Stomach (tissue), 9 donors: ENCODE results near the gene KIF3B. TPM values are rescaled to one million over a fixed set of nuclear protein-coding genes. Genes with fewer than 3 reads are reported as not detected.

Experiments
- DNase-seq, 2 donors: peaks; one replicate each; pipeline versions ENCODE4 v3.0.0 to v3.0.0-alpha.2; 2013 to 2019
- H3K27ac ChIP-seq, 5 donors: fragments of 200-600 bp in 4 of 5; sonication (generic) in 4 of 5; one replicate each; pipeline ENCODE4 v1.5.1; 2013 to 2019; ENCODE audit warnings: mild to moderate bottlenecking in 1 of 5, moderate library complexity in 1 of 5
- H3K27me3 ChIP-seq, 3 donors: fragments of 200-600 bp; sonication (generic); one replicate each; pipeline ENCODE4 v1.5.1; 2017 to 2019; ENCODE audit warnings: mixed run types in 1 of 3
- H3K36me3 ChIP-seq, 4 donors: fragments of 200-600 bp; sonication (generic); 1 replicate in 3 of 4; 2 replicates in 1 of 4; pipeline ENCODE4 v1.5.1; 2016 to 2019
- H3K4me1 ChIP-seq, 4 donors: fragments of 200-600 bp; sonication (generic); one replicate each; pipeline ENCODE4 v1.5.1; 2016 to 2019
- H3K4me3 ChIP-seq, 4 donors: fragments of 200-600 bp; sonication (generic) in 3 of 4; one replicate each; pipeline ENCODE4 v1.5.1; 2016 to 2019; ENCODE audit warnings: mild to moderate bottlenecking in 1 of 4
- H3K9me3 ChIP-seq, 4 donors: fragments of 200-600 bp; sonication (generic); one replicate each; pipeline ENCODE4 v1.5.1; 2016 to 2019
- CTCF ChIP-seq, 7 experiments: fragments of 450-650 bp in 4 of 7; fragments of 200-600 bp in 3 of 7; sonication (generic) in 3 of 7; IDR thresholded peaks; one replicate each; pipeline ENCODE4 v1.5.1; 2016 to 2019; ENCODE audit warnings: antibody characterized with exemption in 7 of 7, control low read depth in 2 of 7, mild to moderate bottlenecking in 1 of 7
- EP300 ChIP-seq: sonication (generic); formaldehyde crosslinking; IDR thresholded peaks from one replicate; pipeline ENCODE4 v1.6.1; 2017; ENCODE audit warnings: antibody characterized with exemption
- POLR2A ChIP-seq, 4 donors: fragments of 450-650 bp; IDR thresholded peaks; one replicate each; pipeline ENCODE4 v1.6.1; 2016; ENCODE audit warnings: antibody characterized with exemption in 4 of 4, control low read depth in 2 of 4, mild to moderate bottlenecking in 1 of 4, moderate library complexity in 1 of 4
- POLR2AphosphoS5 ChIP-seq, 3 donors: sonication (generic); formaldehyde crosslinking; IDR thresholded peaks; one replicate each; pipeline ENCODE4 v1.6.1; 2016; ENCODE audit warnings: antibody characterized with exemption in 3 of 3
- WGBS, 5 donors: extraction: QIAGEN DNeasy Blood & Tissue Kit in 3 of 5; methylation state at CpG; one replicate each; pipeline versions ENCODE4 v1.1.5 to v1.1.7; 2013 to 2018; 5-methylcytosine and 5-hydroxymethylcytosine counted together
- intact Hi-C: fragments of 100-400 bp; cut with DNase I; formaldehyde crosslinking; loops from one replicate; pipeline ENCODE4 v1.15.1; 2023; ENCODE audit warnings: low total_unique reads
- polyA plus RNA-seq, 3 donors: library from polyadenylated mRNA; stranded (reverse); fragments of 200-250 nt; gene quantifications; one replicate each; pipeline ENCODE4 v1.2.3, GENCODE V29; 2013
- total RNA-seq, 5 donors: library from RNA; depleted of rRNA; stranded (reverse); fragments of >200 nt; gene quantifications; one replicate each; pipeline versions ENCODE4 v1.1.0 to v1.2.3, GENCODE V29; 2014 to 2016
- donor health status: healthy with polysubstance abuse.
- donor health status: Bipolar disorder and iron deficiency.
- donor health status: healthy.

Gene KIF3B
- total and polyA plus RNA-seq, 8 donors = 5.3 to 29.1 (median 21.0) TPM

GRCh38 chr20:32296819-32297420 lies 19.5 kb downstream of the KIF3B start:
- Histone ChIP-seq H3K27ac (peak overlapping the region in 1 of 5 donors; percentile 41), H3K4me1 (peaks cover 11 to 32% (median 20%) of the 10 kb centered on the region in 4 donors), H3K36me3 (no peaks in the 10 kb centered on the region), H3K4me3 (no peak overlapping the region), H3K27me3 (no peaks in the 10 kb centered on the region), H3K9me3 (no peaks in the 10 kb centered on the region)
- DNase-seq = no peak
- WGBS, 5 donors = 37 to 56% (median 43%) methylated on average over 6 of the region's 6 CpGs
- intact Hi-C loops = no loop called here
- TF ChIP-seq POLR2AphosphoS5 (IDR thresholded peaks at IDR 0.05) = no peak
- TF ChIP-seq EP300 = no peak
- no peak for TF ChIP-seq POLR2A (IDR thresholded peaks at IDR 0.05)
- TF ChIP-seq CTCF (IDR thresholded peaks at IDR 0.05) = no peak

- intact Hi-C loops = no loop called here
- WGBS, 5 donors = 78 to 85% (median 81%) methylated on average over 4 of the region's 4 CpGs
- Histone ChIP-seq H3K36me3 (no peaks in the 10 kb centered on the region), H3K4me3 (no peak overlapping the region), H3K27me3 (no peaks in the 10 kb centered on the region), H3K4me1 (peaks cover 11 to 37% (median 22%) of the 10 kb centered on the region in 4 donors), H3K9me3 (no peaks in the 10 kb centered on the region), H3K27ac (no peak overlapping the region)
- TF ChIP-seq POLR2A (IDR thresholded peaks at IDR 0.05) = no peak
- no peak for TF ChIP-seq POLR2AphosphoS5 (IDR thresholded peaks at IDR 0.05)
- no peak for TF ChIP-seq CTCF (IDR thresholded peaks at IDR 0.05)
- no peak for TF ChIP-seq EP300
- DNase-seq = no peak
These were observed 20.0 kb downstream of the KIF3B start for GRCh38 chr20:32297439-32297838.

- peaks cover 11 to 39% (median 25%) of the 10 kb centered on the region in 4 donors for H3K4me1 ChIP-seq
- no peak overlapping the region for H3K27ac ChIP-seq
- H3K4me3 ChIP-seq = no peak overlapping the region
- no peaks in the 10 kb centered on the region for H3K27me3 ChIP-seq
- TF ChIP-seq POLR2AphosphoS5 (IDR thresholded peaks at IDR 0.05) (no peak), POLR2A (IDR thresholded peaks at IDR 0.05) (no peak), EP300 (no peak), CTCF (IDR thresholded peaks at IDR 0.05) (no peak)
- 95 to 98% (median 96%) methylated on average over 6 of the region's 6 CpGs for WGBS, 5 donors
- no peak for DNase-seq
- H3K9me3 ChIP-seq = no peaks in the 10 kb centered on the region
- no peaks in the 10 kb centered on the region for H3K36me3 ChIP-seq
- intact Hi-C loops = no loop called here
These were observed 23.2 kb downstream of the KIF3B start for GRCh38 chr20:32300647-32301046.

- Histone ChIP-seq H3K27me3 (no peaks in the 10 kb centered on the region), H3K36me3 (no peaks in the 10 kb centered on the region), H3K4me1 (peaks cover 7 to 31% (median 18%) of the 10 kb centered on the region in 4 donors), H3K4me3 (no peak overlapping the region), H3K27ac (no peak overlapping the region), H3K9me3 (no peaks in the 10 kb centered on the region)
- 85 to 90% (median 89%) methylated on average over 5 of the region's 5 CpGs for WGBS, 5 donors
- TF ChIP-seq CTCF (IDR thresholded peaks at IDR 0.05) = no peak
- no peak for TF ChIP-seq POLR2AphosphoS5 (IDR thresholded peaks at IDR 0.05)
- TF ChIP-seq POLR2A (IDR thresholded peaks at IDR 0.05) = no peak
- TF ChIP-seq EP300 = no peak
- intact Hi-C loops = no loop called here
- DNase-seq = no peak
These were observed 24.5 kb downstream of the KIF3B start for GRCh38 chr20:32301719-32302506.
